Mucosa of gallbladder (tissue), 1 donor: ENCODE data around the gene CPVL. TPM values are rescaled to one million over a fixed set of nuclear protein-coding genes. Genes with fewer than 3 reads are reported as not detected.
A peak's percentile ranks its signal among the peaks of the same experiment; 100 is the strongest.

Source experiments
- DNase-seq: peaks from one replicate; pipeline ENCODE4 v3.0.0-alpha.2; 2020; ENCODE audit warnings: low spot score
- total RNA-seq: library from RNA; stranded (reverse); gene quantifications from one replicate; pipeline ENCODE4 v1.2.1, GENCODE V29; 2021
- donor health status: DM: no; HTN: no; CAD: no.

The CPVL gene
- total RNA-seq, 1 donor from 2014 or later = 22.6 TPM

- no peak for DNase-seq
Observed at GRCh38 chr7:28976022-28976421, 170.3 kb downstream of the CPVL start.

GRCh38 chr7:28973591-28973990 lies 172.7 kb downstream of the CPVL start:
- no peak for DNase-seq

GRCh38 chr7:28964056-28964455 lies 182.3 kb downstream of the CPVL start:
- DNase-seq = no peak

- no peak for DNase-seq
Observed at GRCh38 chr7:28961972-28962371, 184.4 kb downstream of the CPVL start.

GRCh38 chr7:28960071-28960840 lies 186.1 kb downstream of the CPVL start:
- DNase-seq = no peak

GRCh38 chr7:28958980-28959347 lies 187.4 kb downstream of the CPVL start:
- no peak for DNase-seq

- peak; percentile 47 for DNase-seq
Observed at GRCh38 chr7:28958235-28958979, 187.9 kb downstream of the CPVL start, which contains the start of gene TRIL. TSS of gene TRIL (minus strand) at chr7:28958330. CDS start at chr7:28958046, 284 bp downstream.

- DNase-seq = no peak
Observed at GRCh38 chr7:28957751-28958234, 188.5 kb downstream of the CPVL start.

- no peak for DNase-seq
Observed at GRCh38 chr7:28957064-28957750, 189.1 kb downstream of the CPVL start.

GRCh38 chr7:28956608-28957063 lies 189.7 kb downstream of the CPVL start:
- peak; percentile 51 for DNase-seq

GRCh38 chr7:28955718-28956607 lies 190.4 kb downstream of the CPVL start:
- DNase-seq = peak; percentile 79

GRCh38 chr7:28955356-28955717 lies 191.0 kb downstream of the CPVL start:
- DNase-seq = no peak

- DNase-seq = no peak
Observed at GRCh38 chr7:28954946-28955345, 191.4 kb downstream of the CPVL start.

GRCh38 chr7:28954471-28954870 lies 191.9 kb downstream of the CPVL start:
- DNase-seq = no peak

GRCh38 chr7:28953633-28954032 lies 192.7 kb downstream of the CPVL start:
- no peak for DNase-seq

Other genes with a start within 250 kb of the CPVL start
- gene TRIL, start 188.2 kb downstream of the CPVL start, total RNA-seq = 1.4 TPM
- 24.7 TPM for gene CHN2, start 48.2 kb upstream of the CPVL start, total RNA-seq